ENCODE data around the gene C16orf78.

Gene C16orf78

GRCh38 chr16:49431040-49431439 lies 57.4 kb downstream of the C16orf78 start:
- Histone ChIP-seq H3K27ac (ENCODE audit: low read depth, low read length) (no peak overlapping the region), H3K79me2 (ENCODE audit: control insufficient read depth, insufficient read depth, low read length, unreplicated experiment) (no peaks in the 10 kb centered on the region), H3K4me1 (ENCODE audit: control insufficient read depth, insufficient read depth, low read length, unreplicated experiment) (no peaks in the 10 kb centered on the region), H3K27me3 (ENCODE audit: insufficient read depth, low read length) (peaks cover 55% of the 10 kb centered on the region), H3K4me3 (ENCODE audit: low read depth, low read length) (no peak overlapping the region), H3K36me3 (ENCODE audit: insufficient read depth, low read length) (no peaks in the 10 kb centered on the region), H2AFZ (ENCODE audit: low read length, unreplicated experiment) (no peak overlapping the region)

GRCh38 chr16:49431591-49432290 lies 58.1 kb downstream of the C16orf78 start:
- H3K27ac ChIP-seq (ENCODE audit: low read depth, low read length) = no peak overlapping the region
- H3K4me3 ChIP-seq (ENCODE audit: low read depth, low read length) = no peak overlapping the region
- H3K27me3 ChIP-seq (ENCODE audit: insufficient read depth, low read length) = peaks cover 56% of the 10 kb centered on the region
- no peaks in the 10 kb centered on the region for H3K79me2 ChIP-seq (ENCODE audit: control insufficient read depth, insufficient read depth, low read length, unreplicated experiment)
- no peaks in the 10 kb centered on the region for H3K4me1 ChIP-seq (ENCODE audit: control insufficient read depth, insufficient read depth, low read length, unreplicated experiment)
- H2AFZ ChIP-seq (ENCODE audit: low read length, unreplicated experiment) = no peak overlapping the region
- H3K36me3 ChIP-seq (ENCODE audit: insufficient read depth, low read length) = no peaks in the 10 kb centered on the region

- Histone ChIP-seq H3K4me1 (ENCODE audit: control insufficient read depth, insufficient read depth, low read length, unreplicated experiment) (no peaks in the 10 kb centered on the region), H3K79me2 (ENCODE audit: control insufficient read depth, insufficient read depth, low read length, unreplicated experiment) (no peaks in the 10 kb centered on the region), H3K36me3 (ENCODE audit: insufficient read depth, low read length) (no peaks in the 10 kb centered on the region), H3K27ac (ENCODE audit: low read depth, low read length) (no peak overlapping the region), H2AFZ (ENCODE audit: low read length, unreplicated experiment) (no peak overlapping the region), H3K27me3 (ENCODE audit: insufficient read depth, low read length) (peaks cover 77% of the 10 kb centered on the region), H3K4me3 (ENCODE audit: low read depth, low read length) (no peak overlapping the region)
Observed at GRCh38 chr16:49434733-49435132, 61.1 kb downstream of the C16orf78 start.

- Histone ChIP-seq H3K4me3 (ENCODE audit: low read depth, low read length) (no peak overlapping the region), H3K36me3 (ENCODE audit: insufficient read depth, low read length) (no peaks in the 10 kb centered on the region), H3K27ac (ENCODE audit: low read depth, low read length) (no peak overlapping the region), H3K4me1 (ENCODE audit: control insufficient read depth, insufficient read depth, low read length, unreplicated experiment) (no peaks in the 10 kb centered on the region), H3K27me3 (ENCODE audit: insufficient read depth, low read length) (peaks cover 88% of the 10 kb centered on the region), H2AFZ (ENCODE audit: low read length, unreplicated experiment) (no peak overlapping the region), H3K79me2 (ENCODE audit: control insufficient read depth, insufficient read depth, low read length, unreplicated experiment) (no peaks in the 10 kb centered on the region)
Observed at GRCh38 chr16:49436181-49436580, 62.6 kb downstream of the C16orf78 start.

- no peaks in the 10 kb centered on the region for H3K36me3 ChIP-seq (ENCODE audit: insufficient read depth, low read length)
- H2AFZ ChIP-seq (ENCODE audit: low read length, unreplicated experiment) = no peak overlapping the region
- no peak overlapping the region for H3K4me3 ChIP-seq (ENCODE audit: low read depth, low read length)
- H3K27me3 ChIP-seq (ENCODE audit: insufficient read depth, low read length) = peaks cover 91% of the 10 kb centered on the region
- H3K79me2 ChIP-seq (ENCODE audit: control insufficient read depth, insufficient read depth, low read length, unreplicated experiment) = no peaks in the 10 kb centered on the region
- no peak overlapping the region for H3K27ac ChIP-seq (ENCODE audit: low read depth, low read length)
- H3K4me1 ChIP-seq (ENCODE audit: control insufficient read depth, insufficient read depth, low read length, unreplicated experiment) = no peaks in the 10 kb centered on the region
Observed at GRCh38 chr16:49437344-49437743, 63.7 kb downstream of the C16orf78 start.

- Histone ChIP-seq H2AFZ (ENCODE audit: low read length, unreplicated experiment) (no peak overlapping the region), H3K27me3 (ENCODE audit: insufficient read depth, low read length) (peaks cover 94% of the 10 kb centered on the region), H3K79me2 (ENCODE audit: control insufficient read depth, insufficient read depth, low read length, unreplicated experiment) (no peaks in the 10 kb centered on the region), H3K27ac (ENCODE audit: low read depth, low read length) (no peak overlapping the region), H3K4me1 (ENCODE audit: control insufficient read depth, insufficient read depth, low read length, unreplicated experiment) (no peaks in the 10 kb centered on the region), H3K4me3 (ENCODE audit: low read depth, low read length) (no peak overlapping the region), H3K36me3 (ENCODE audit: insufficient read depth, low read length) (no peaks in the 10 kb centered on the region)
Observed at GRCh38 chr16:49439050-49439449, 65.4 kb downstream of the C16orf78 start.

GRCh38 chr16:49439676-49440075 lies 66.1 kb downstream of the C16orf78 start:
- H3K36me3 ChIP-seq (ENCODE audit: insufficient read depth, low read length) = no peaks in the 10 kb centered on the region
- H3K27me3 ChIP-seq (ENCODE audit: insufficient read depth, low read length) = peaks cover 94% of the 10 kb centered on the region
- no peak overlapping the region for H2AFZ ChIP-seq (ENCODE audit: low read length, unreplicated experiment)
- no peak overlapping the region for H3K27ac ChIP-seq (ENCODE audit: low read depth, low read length)
- H3K79me2 ChIP-seq (ENCODE audit: control insufficient read depth, insufficient read depth, low read length, unreplicated experiment) = no peaks in the 10 kb centered on the region
- H3K4me1 ChIP-seq (ENCODE audit: control insufficient read depth, insufficient read depth, low read length, unreplicated experiment) = no peaks in the 10 kb centered on the region
- no peak overlapping the region for H3K4me3 ChIP-seq (ENCODE audit: low read depth, low read length)

GRCh38 chr16:49440156-49441065 lies 66.8 kb downstream of the C16orf78 start:
- no peak overlapping the region for H2AFZ ChIP-seq (ENCODE audit: low read length, unreplicated experiment)
- no peak overlapping the region for H3K4me3 ChIP-seq (ENCODE audit: low read depth, low read length)
- H3K79me2 ChIP-seq (ENCODE audit: control insufficient read depth, insufficient read depth, low read length, unreplicated experiment) = no peaks in the 10 kb centered on the region
- no peaks in the 10 kb centered on the region for H3K4me1 ChIP-seq (ENCODE audit: control insufficient read depth, insufficient read depth, low read length, unreplicated experiment)
- peaks cover 96% of the 10 kb centered on the region for H3K27me3 ChIP-seq (ENCODE audit: insufficient read depth, low read length)
- no peak overlapping the region for H3K27ac ChIP-seq (ENCODE audit: low read depth, low read length)
- H3K36me3 ChIP-seq (ENCODE audit: insufficient read depth, low read length) = no peaks in the 10 kb centered on the region

- no peaks in the 10 kb centered on the region for H3K4me1 ChIP-seq (ENCODE audit: control insufficient read depth, insufficient read depth, low read length, unreplicated experiment)
- no peaks in the 10 kb centered on the region for H3K79me2 ChIP-seq (ENCODE audit: control insufficient read depth, insufficient read depth, low read length, unreplicated experiment)
- peaks cover 92% of the 10 kb centered on the region for H3K27me3 ChIP-seq (ENCODE audit: insufficient read depth, low read length)
- H2AFZ ChIP-seq (ENCODE audit: low read length, unreplicated experiment) = no peak overlapping the region
- no peak overlapping the region for H3K27ac ChIP-seq (ENCODE audit: low read depth, low read length)
- H3K36me3 ChIP-seq (ENCODE audit: insufficient read depth, low read length) = no peaks in the 10 kb centered on the region
- H3K4me3 ChIP-seq (ENCODE audit: low read depth, low read length) = no peak overlapping the region
Observed at GRCh38 chr16:49441366-49441780, 67.8 kb downstream of the C16orf78 start.

GRCh38 chr16:49442805-49443204 lies 69.2 kb downstream of the C16orf78 start:
- Histone ChIP-seq H3K4me1 (ENCODE audit: control insufficient read depth, insufficient read depth, low read length, unreplicated experiment) (no peaks in the 10 kb centered on the region), H3K27ac (ENCODE audit: low read depth, low read length) (no peak overlapping the region), H3K27me3 (ENCODE audit: insufficient read depth, low read length) (peaks cover 91% of the 10 kb centered on the region), H3K4me3 (ENCODE audit: low read depth, low read length) (no peak overlapping the region), H3K36me3 (ENCODE audit: insufficient read depth, low read length) (no peaks in the 10 kb centered on the region), H3K79me2 (ENCODE audit: control insufficient read depth, insufficient read depth, low read length, unreplicated experiment) (no peaks in the 10 kb centered on the region), H2AFZ (ENCODE audit: low read length, unreplicated experiment) (no peak overlapping the region)

- Histone ChIP-seq H3K4me3 (ENCODE audit: low read depth, low read length) (no peak overlapping the region), H3K27ac (ENCODE audit: low read depth, low read length) (no peak overlapping the region)
Observed at GRCh38 chr16:49443576-49443975, 70.0 kb downstream of the C16orf78 start.

More at GRCh38 chr16:49443576-49443975, 70.0 kb downstream of the C16orf78 start:
- Histone ChIP-seq H2AFZ (ENCODE audit: low read length, unreplicated experiment) (no peak overlapping the region), H3K4me1 (ENCODE audit: control insufficient read depth, insufficient read depth, low read length, unreplicated experiment) (no peaks in the 10 kb centered on the region), H3K79me2 (ENCODE audit: control insufficient read depth, insufficient read depth, low read length, unreplicated experiment) (no peaks in the 10 kb centered on the region), H3K27me3 (ENCODE audit: insufficient read depth, low read length) (peaks cover 90% of the 10 kb centered on the region), H3K36me3 (ENCODE audit: insufficient read depth, low read length) (no peaks in the 10 kb centered on the region)

All from ACC112 (cell line).